DMS 273 treated with DMSO at 0.1 percent for 48 hours (cell line): Measurements from ENCODE around the gene POLD2.
A peak's percentile ranks its signal among the peaks of the same experiment; 100 is the strongest.

Experiments used
- DNase-seq: peaks from one replicate; lab custom pipeline; 2025; lab: John Stamatoyannopoulos, UW

The POLD2 gene

GRCh38 chr7:44152971-44153947 lies 29.9 kb upstream of the POLD2 start:
- no peak for DNase-seq

- no peak for DNase-seq
Measured at GRCh38 chr7:44151956-44152355, 28.6 kb upstream of the POLD2 start.

- peak; percentile 80 for DNase-seq
Measured at GRCh38 chr7:44150966-44151941, 27.9 kb upstream of the POLD2 start.

GRCh38 chr7:44150466-44150832 lies 27.1 kb upstream of the POLD2 start:
- DNase-seq, result peak; percentile 60

- peak; percentile 47 for DNase-seq
Measured at GRCh38 chr7:44149571-44150465, 26.5 kb upstream of the POLD2 start.

GRCh38 chr7:44148961-44149536 lies 25.7 kb upstream of the POLD2 start:
- no peak for DNase-seq

GRCh38 chr7:44148166-44148565 lies 24.8 kb upstream of the POLD2 start:
- DNase-seq, result no peak

GRCh38 chr7:44147026-44147991 lies 24.0 kb upstream of the POLD2 start:
- peak; percentile 89 for DNase-seq

GRCh38 chr7:44145969-44146911 lies 22.9 kb upstream of the POLD2 start:
- no peak for DNase-seq

GRCh38 chr7:44145479-44145968 lies 22.2 kb upstream of the POLD2 start:
- no peak for DNase-seq

GRCh38 chr7:44144968-44145478 lies 21.7 kb upstream of the POLD2 start:
- no peak for DNase-seq

GRCh38 chr7:44144426-44144967 lies 21.1 kb upstream of the POLD2 start:
- no peak for DNase-seq

- no peak for DNase-seq
Measured at GRCh38 chr7:44143646-44144250, 20.4 kb upstream of the POLD2 start.

GRCh38 chr7:44142028-44142427 lies 18.7 kb upstream of the POLD2 start:
- no peak for DNase-seq

GRCh38 chr7:44141221-44141850 lies 18.0 kb upstream of the POLD2 start, which contains the start of gene MYL7:
Gene MYL7, minus strand, starts transcription at chr7:44141332. Its CDS starts 27 bp downstream, at chr7:44141305.
- no peak for DNase-seq

- DNase-seq, result no peak
Measured at GRCh38 chr7:44140341-44140740, 17.0 kb upstream of the POLD2 start.
